Midbrain (tissue), 1 donor: Measurements from ENCODE around the gene OSER1.
A peak's percentile ranks its signal among the peaks of the same experiment; 100 is the strongest.
"Not testable (repeated sequence)": the region's sequence is repeated elsewhere in the genome, so short reads cannot be mapped to it uniquely, and the experiment has no call there.

Experiments used
- DNase-seq: peaks from one replicate; lab custom pipeline; 2025; lab: John Stamatoyannopoulos, UW

The OSER1 gene

GRCh38 chr20:44210406-44211176, at the start of gene OSER1:
OSER1 (minus strand) TSS chr20:44210771; CDS start chr20:44206957, 3,814 bp downstream.
- DNase-seq: peak; percentile 98

GRCh38 chr20:44258226-44258890, 47.8 kb upstream of the OSER1 start:
- no peak for DNase-seq

GRCh38 chr20:44256961-44257360, 46.4 kb upstream of the OSER1 start:
- DNase-seq: no peak

- DNase-seq: no peak
Observed at GRCh38 chr20:44255942-44256341, 45.4 kb upstream of the OSER1 start.

GRCh38 chr20:44254073-44254472, 43.5 kb upstream of the OSER1 start:
- DNase-seq: no peak

GRCh38 chr20:44253528-44253927, 43.0 kb upstream of the OSER1 start:
- DNase-seq: no peak

- DNase-seq: no peak
Observed at GRCh38 chr20:44251284-44251683, 40.7 kb upstream of the OSER1 start.

GRCh38 chr20:44248410-44248759, 37.8 kb upstream of the OSER1 start:
- DNase-seq: no peak

- peak; percentile 5 for DNase-seq
Observed at GRCh38 chr20:44247586-44248409, 37.2 kb upstream of the OSER1 start.

- DNase-seq: peak; percentile 8
Observed at GRCh38 chr20:44247131-44247571, 36.6 kb upstream of the OSER1 start, which contains the start of gene GDAP1L1. GDAP1L1 (plus strand) TSS chr20:44247308; CDS start chr20:44247335, 27 bp downstream.

GRCh38 chr20:44245977-44246376, 35.4 kb upstream of the OSER1 start:
- no peak for DNase-seq

GRCh38 chr20:44241796-44242195, 31.2 kb upstream of the OSER1 start:
- no peak for DNase-seq

- DNase-seq: not testable (repeated sequence)
Observed at GRCh38 chr20:44236840-44237239, 26.3 kb upstream of the OSER1 start.

- DNase-seq: no peak
Observed at GRCh38 chr20:44235702-44236101, 25.1 kb upstream of the OSER1 start.

- no peak for DNase-seq
Observed at GRCh38 chr20:44234566-44235317, 24.2 kb upstream of the OSER1 start.

- DNase-seq: no peak
Observed at GRCh38 chr20:44233436-44234016, 23.0 kb upstream of the OSER1 start.

- not testable (repeated sequence) for DNase-seq
Observed at GRCh38 chr20:44232469-44232856, 21.9 kb upstream of the OSER1 start.

- DNase-seq: no peak
Observed at GRCh38 chr20:44231713-44232468, 21.3 kb upstream of the OSER1 start.

GRCh38 chr20:44231193-44231592, 20.6 kb upstream of the OSER1 start:
- no peak for DNase-seq

GRCh38 chr20:44228465-44229258, 18.1 kb upstream of the OSER1 start:
- no peak for DNase-seq
